IPS-NIHi7 (cell line): ENCODE results near the gene FAM3D.
A peak's percentile ranks its signal among the peaks of the same experiment; 100 is the strongest.

Experiments
- DNase-seq: peaks from one replicate; pipeline ENCODE4 v3.0.0; 2012; ENCODE audit warnings: mixed read lengths; ENCODE audit errors: extremely low spot score

The FAM3D gene

DNA sequence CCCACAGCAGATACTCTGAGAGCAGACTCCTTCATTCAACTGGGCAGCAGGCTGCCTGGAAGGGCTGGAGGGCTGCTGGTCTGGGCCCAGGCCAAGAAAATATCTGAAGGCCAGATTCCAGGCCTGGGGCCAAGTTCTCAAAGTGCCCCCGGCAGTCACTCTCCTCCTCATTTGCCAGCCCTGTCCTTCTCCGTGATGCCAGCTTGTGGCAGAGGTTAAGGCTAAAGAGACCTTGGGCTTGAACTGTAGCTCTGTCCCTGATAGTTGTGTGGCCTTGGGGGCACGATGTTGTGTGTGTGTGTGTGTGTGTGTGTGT, 39.0 kb downstream of the FAM3D start:
- DNase-seq: no peak

DNA sequence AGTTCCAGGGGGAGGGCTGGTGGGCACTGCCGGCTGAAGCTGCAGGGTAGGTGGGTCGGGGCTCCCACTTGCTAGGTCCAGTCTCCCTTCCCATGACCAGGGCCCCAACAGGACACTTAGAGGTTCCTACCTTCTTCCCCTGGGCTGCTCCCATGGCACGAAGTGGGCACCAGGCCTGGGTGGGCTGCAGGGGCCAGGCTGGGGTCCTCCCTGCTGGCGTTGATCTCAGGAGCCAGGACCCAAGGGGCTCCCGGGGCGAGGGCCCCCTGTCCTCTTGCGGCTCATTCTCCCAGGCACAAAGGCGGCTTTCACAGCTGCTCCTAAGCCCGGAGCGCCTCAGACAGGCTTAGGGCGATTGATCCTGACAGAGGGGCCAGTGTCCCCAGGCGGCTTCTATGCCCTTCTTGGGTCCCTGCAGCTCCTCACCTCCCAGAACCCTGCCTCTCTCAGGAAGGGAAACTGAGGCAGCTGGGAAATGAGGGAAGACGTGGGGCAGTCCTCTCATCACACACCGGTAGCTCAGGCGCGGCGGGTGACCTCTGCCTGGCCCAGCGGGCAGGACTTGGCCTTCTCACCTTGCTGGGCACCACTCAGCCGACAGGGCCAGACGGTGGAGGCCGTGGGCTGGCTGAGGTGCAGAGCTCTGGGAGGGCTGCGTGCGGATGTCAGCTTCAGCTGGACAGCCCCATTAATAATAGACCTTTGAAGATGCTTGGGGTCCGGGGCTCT, 39.6 kb downstream of the FAM3D start:
- DNase-seq: no peak

DNA sequence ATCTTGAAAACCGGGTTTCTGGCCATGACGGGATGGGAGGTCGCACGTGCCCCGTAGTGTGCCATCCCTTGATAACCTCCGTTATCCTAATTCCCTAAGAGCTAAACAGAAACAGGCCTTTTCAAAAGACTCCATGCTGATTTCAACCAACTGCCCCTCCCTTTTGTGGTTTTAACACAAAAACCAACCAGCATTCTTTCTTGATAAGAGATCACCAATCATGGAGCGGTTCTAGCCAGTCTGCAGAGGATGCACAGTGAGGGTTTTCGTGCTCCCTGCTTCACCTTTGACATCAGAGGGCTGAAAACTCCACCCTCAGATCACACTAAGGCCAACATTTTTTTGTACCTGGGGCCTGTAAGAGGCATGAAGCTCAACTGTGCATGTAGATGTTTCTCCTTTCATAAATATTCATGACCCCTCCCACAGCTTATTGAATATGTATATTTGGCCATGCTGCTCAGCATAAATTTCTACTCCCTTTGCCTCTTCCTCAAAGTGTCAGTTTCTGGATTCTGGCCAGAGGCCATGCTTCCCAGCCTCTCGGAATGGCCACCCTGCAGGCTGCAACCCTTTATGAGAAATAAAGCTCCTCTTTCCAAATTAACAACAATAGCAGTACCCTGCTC, 41.3 kb downstream of the FAM3D start:
- DNase-seq: no peak

GRCh38 chr3:58624550-58624949, 42.0 kb downstream of the FAM3D start:
- no peak for DNase-seq

GRCh38 chr3:58623961-58624360, 42.6 kb downstream of the FAM3D start:
- no peak for DNase-seq

DNA sequence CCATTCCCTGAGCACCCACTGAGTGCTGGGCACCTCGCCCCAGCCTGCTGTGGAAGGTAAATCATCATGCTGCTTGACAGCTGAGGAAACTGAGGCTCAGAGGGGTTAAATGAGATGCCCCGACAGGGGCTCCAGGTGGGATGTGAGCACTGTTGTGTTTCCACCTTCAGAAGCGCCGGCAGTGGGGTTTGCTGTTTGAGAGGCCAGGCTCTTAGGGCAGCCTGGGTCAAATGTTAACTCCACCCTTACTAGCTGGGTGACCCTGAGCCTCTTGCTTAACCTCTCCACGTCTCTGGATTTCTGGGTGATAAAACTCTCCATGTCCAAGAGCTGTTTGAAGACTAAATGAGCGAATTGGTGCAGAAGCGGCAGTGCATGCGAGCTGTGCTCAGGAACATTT, 43.1 kb downstream of the FAM3D start:
- DNase-seq: no peak

GRCh38 chr3:58622892-58623291, 43.7 kb downstream of the FAM3D start:
- no peak for DNase-seq

DNA sequence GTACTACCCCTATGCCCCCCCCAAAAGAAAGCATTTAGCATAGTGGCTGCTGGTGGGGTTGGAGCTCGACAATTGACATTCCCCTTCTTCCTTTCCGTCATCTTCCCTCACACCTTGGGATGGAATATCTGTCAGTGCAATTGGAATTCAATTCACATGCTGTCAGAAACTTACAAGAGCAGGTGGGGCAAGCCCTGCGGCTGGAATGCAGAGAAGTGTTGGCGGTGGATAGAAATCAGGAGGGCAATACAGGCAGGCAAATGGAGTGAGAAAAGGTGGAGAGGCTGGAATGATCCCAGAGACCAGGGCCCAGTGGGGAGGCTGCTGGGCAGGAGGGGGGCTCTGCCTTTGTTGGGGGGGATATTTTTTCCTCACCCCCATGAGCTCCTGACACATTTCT, 44.1 kb downstream of the FAM3D start:
- no peak for DNase-seq

DNA sequence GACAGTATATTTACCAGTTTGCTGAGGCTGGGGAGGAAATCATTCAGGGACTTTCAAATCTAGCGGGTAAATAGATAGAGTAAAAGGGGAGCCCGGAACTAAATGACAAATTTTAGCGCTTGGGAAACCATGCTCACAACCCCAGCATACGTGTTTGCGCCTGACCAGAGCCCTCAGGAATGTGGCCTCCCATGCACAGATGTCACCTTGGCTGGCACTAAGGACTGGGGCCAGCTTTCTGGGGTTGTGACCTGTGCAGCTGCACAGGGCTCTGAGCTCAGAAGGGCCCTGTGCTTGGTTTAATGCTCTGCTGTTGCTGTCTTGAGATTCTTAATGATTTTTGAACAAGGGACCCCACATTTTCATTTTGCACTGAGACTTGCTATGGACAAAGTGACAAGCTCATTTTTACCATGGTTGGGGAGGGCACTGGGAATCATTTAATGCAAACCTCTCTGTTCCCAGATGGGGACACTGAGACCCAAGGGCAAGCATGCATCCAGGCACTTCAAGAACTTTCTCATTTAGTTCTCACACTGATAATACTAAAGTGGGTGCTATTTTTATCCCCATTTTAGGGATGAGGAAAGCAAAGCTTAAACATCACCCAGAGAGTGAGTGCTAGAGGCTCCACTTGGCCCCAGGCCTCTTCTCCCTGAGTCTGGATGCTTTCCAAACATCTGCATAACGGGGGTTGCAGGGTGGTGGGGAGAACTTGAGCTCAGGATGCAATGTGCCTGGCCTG, 45.3 kb downstream of the FAM3D start:
- no peak for DNase-seq

- DNase-seq: no peak
These were observed 46.2 kb downstream of the FAM3D start for GRCh38 chr3:58620421-58620820.

GRCh38 chr3:58617338-58617761, 49.2 kb downstream of the FAM3D start:
- peak; percentile 31 for DNase-seq

GRCh38 chr3:58613236-58614132, 53.1 kb downstream of the FAM3D start:
- no peak for DNase-seq

DNA sequence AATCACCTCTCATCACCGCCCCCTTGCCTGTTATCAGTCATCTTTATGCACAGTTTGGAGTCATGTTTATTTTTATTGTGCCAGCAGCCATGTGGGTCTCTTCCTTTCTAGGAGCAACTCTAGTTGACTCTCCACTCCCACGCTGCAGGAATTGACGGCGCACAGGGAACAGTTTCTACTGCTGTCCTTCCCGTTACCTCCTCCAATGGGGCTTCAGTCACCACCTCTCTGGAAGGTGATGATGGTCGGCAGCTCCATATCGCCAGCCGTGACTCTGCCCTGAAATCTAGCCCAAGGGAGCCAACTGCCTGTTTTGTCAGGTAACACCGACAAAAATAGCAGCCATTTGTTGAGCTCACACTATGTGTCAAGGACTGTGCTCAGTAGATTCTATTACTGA, 53.7 kb downstream of the FAM3D start:
- DNase-seq: no peak

DNA sequence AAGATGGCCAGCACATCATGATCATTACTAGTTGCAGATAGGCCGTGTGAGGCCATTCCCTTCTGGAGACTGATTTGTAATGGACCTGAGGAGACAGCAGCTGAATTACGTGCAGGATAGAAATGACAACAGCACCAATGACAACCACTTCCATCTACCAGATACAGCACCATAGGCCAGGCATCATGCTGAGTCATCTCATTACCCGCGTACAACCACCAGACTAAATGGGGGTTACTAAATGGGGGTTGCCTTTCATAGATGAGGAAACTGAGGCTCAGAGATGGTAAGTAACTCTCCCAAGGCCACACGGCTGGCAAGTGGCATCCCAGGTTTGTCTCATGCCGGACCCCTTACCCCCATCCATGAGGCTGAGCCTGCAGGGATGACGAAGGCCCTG, 56.6 kb downstream of the FAM3D start:
- DNase-seq: no peak

GRCh38 chr3:58608648-58609047, 57.9 kb downstream of the FAM3D start:
- no peak for DNase-seq

- DNase-seq: no peak
These were observed 58.8 kb downstream of the FAM3D start for GRCh38 chr3:58607816-58608215.

GRCh38 chr3:58606693-58607092, 59.9 kb downstream of the FAM3D start:
- DNase-seq: no peak

- no peak for DNase-seq
These were observed 62.5 kb downstream of the FAM3D start for GRCh38 chr3:58604031-58604430.

GRCh38 chr3:58603606-58604005, 63.0 kb downstream of the FAM3D start:
- no peak for DNase-seq

GRCh38 chr3:58597770-58598310, 68.7 kb downstream of the FAM3D start:
- DNase-seq: no peak

DNA sequence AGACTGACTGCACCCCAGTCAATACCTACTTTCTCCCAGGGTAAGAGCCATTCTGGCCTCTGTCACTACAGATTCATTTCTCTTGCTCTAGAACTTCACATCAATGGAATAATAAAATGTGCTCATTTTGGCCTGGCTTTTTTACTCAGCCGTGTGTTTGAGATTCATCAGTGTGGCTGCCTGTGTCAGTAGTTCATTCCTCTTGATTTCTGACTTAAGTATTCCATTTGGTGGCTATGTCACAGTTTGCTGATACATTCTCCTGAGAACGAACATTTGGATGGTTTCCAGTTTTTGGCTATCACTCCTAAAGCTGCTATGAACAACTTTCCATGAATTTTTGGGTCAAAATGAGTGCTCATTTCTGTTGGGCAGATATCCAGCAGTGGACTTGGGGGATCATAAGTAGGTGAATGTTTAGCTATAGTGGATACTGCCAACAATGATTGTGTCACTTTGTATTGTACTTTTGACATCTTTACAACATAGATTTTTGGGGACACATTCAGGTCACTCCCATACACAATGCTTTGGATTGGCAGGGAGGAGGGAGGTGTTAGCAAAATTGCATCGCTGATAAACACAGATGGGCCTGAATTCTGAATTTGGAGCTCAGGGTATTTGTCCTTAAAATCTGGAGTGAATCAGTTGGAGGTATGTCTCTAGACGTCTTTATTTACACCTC, 69.6 kb downstream of the FAM3D start:
- DNase-seq: no peak
